GM13976 (cell line): ENCODE results near the gene TNFRSF13B.

Experiments
- DNase-seq: peaks from one replicate; pipeline ENCODE4 v3.0.0; 2012; ENCODE audit warnings: low spot score
- in situ Hi-C: fragments of 300-500 bp; cut with MboI; formaldehyde crosslinking; loops from one replicate; pipeline ENCODE4 v1.12.0; 2022; ENCODE audit warnings: low sequenced_read_pairs, mixed read lengths, inconsistent platforms; ENCODE audit not compliant: unreplicated experiment
- TF ChIP-seq, protein P1 (sequence below): IDR thresholded peaks from 2 replicates; pipeline ENCODE4 v1.5.1; 2012; ENCODE audit warnings: borderline replicate concordance, mild to moderate bottlenecking; ENCODE audit not compliant: insufficient read depth; ENCODE audit errors: extremely low read depth, missing control alignments, control extremely low read depth

Gene TNFRSF13B

DNA sequence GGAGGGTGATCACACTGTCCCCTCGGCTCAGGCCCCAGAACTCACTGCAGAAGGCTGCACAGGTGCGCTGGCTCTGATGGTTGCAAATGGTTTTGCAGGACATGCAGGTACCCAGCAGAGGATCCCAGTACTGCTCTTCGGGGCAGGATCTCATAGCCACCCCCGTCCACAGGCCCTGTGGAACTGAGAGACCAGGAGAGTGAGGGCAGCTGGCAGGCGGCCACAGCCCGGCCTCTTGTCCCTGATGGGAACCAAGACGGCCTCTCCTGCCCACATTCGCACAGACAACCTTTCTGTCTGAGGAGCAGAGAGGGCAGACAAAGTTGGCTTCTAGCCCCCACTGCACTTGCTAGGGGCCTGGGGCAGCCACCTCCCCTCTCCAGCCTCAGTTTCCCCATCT is 19.5 kb downstream of the TNFRSF13B start:
- DNase-seq = no peak
- TF ChIP-seq, protein P1, sequence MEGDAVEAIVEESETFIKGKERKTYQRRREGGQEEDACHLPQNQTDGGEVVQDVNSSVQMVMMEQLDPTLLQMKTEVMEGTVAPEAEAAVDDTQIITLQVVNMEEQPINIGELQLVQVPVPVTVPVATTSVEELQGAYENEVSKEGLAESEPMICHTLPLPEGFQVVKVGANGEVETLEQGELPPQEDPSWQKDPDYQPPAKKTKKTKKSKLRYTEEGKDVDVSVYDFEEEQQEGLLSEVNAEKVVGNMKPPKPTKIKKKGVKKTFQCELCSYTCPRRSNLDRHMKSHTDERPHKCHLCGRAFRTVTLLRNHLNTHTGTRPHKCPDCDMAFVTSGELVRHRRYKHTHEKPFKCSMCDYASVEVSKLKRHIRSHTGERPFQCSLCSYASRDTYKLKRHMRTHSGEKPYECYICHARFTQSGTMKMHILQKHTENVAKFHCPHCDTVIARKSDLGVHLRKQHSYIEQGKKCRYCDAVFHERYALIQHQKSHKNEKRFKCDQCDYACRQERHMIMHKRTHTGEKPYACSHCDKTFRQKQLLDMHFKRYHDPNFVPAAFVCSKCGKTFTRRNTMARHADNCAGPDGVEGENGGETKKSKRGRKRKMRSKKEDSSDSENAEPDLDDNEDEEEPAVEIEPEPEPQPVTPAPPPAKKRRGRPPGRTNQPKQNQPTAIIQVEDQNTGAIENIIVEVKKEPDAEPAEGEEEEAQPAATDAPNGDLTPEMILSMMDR = no peak
- in situ Hi-C loops = no loop called here

DNA sequence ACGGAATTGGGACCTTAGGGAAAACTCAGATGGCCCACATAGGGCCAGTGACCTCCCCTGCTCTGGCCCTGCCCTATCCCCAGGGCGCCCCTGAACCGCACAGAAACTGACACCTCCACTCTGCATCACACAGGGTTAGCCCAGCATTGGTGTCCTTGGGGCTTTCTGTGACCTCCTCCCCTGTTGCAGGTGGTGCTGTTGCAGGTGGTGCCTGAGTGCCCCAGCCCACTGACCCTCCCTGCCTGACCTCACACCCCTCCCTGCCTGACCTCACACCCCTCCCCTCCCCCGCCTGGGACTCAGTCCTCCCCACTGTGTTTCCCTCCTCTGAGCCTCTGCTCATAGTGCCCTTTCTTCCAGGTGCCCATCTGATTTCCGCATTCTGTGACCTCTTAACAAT is 21.4 kb downstream of the TNFRSF13B start:
- DNase-seq = no peak
- in situ Hi-C loops = no loop called here
- TF ChIP-seq, protein P1 = no peak

DNA sequence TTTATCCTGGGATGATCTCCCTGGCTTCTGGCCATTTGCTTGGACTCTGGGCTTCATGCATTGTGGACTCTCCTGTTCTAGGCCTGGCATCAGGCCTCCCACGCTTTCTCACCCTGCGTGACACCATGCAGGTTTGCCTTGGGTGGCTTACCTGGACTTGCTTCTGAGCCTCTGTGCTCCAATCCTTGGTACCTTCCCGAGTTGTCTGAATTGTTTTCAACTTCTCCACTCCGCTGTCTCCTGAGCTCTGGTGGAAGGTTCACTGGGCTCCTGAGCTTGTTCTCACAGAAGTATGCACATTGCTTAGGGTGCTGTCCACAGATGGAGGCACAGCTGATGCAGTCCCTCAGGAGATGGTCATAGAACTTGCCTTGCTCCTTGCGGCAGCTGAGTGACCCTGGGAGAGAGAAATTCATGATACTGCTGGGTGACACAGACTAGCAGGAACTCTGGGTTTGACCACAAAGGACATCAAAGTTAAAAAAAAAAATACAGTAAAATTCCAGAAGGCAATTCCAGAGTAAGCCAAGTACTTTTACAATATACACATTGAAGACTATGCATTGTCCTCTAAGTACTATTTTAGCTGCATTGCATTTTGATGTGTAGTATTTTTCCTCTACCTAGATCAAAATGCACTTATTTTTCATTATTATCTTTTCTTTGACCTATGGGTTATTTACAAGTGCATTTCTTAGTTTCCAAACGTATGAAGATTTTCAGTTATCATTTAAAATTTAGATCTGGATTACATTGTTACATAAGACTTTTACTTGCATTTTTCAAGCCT is 23.1 kb downstream of the TNFRSF13B start:
- in situ Hi-C loops = no loop called here
- TF ChIP-seq, protein P1 = no peak
- DNase-seq = no peak

DNA sequence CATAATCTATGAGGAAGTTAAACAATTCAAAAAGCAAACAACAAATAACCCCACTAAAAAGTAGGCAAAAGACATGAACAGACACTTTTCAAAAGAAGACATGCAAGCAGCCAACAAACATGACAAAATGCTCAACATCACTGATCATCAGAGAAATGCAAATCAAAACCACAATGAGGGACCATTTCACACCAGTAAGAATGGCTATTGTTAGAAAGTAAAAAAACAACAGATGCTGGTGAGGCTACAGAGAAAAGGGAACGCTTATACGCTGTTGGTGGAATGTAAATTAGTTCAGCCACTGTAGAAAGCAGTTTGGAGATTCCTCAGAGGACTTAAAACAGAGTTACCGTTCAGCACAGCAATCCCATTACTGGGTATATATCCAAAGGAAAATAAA is 24.4 kb downstream of the TNFRSF13B start:
- in situ Hi-C loops = no loop called here
- DNase-seq = no peak
- TF ChIP-seq, protein P1 = no peak

DNA sequence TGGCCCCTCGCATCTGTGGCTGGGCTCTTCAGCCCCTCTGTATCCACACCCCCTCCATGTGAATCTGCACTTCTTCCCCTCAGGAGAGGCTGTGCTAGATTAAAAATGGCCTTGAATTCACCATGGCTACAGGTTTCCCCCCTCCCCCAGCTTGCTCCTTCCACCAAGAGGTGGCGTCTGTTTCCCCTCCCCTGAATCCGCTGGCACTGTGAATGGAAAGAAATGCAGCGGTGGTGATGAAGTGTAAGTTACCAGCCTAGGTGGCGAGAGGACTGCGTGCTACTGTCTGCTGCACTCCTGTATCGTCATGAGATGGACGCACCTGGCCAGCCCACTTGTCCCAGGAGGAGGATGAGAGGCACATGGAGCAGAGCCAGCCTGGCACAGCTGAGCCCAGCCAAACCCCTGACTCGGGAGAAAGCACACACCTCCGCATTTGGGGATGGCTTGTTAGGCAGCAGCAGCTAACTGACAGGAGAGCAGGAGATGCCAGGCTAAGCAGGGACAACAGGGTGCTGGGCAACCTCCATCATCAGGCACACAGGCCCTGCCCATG is 26.2 kb downstream of the TNFRSF13B start:
- in situ Hi-C loops = no loop called here
- TF ChIP-seq, protein P1 = no peak
- DNase-seq = no peak

DNA sequence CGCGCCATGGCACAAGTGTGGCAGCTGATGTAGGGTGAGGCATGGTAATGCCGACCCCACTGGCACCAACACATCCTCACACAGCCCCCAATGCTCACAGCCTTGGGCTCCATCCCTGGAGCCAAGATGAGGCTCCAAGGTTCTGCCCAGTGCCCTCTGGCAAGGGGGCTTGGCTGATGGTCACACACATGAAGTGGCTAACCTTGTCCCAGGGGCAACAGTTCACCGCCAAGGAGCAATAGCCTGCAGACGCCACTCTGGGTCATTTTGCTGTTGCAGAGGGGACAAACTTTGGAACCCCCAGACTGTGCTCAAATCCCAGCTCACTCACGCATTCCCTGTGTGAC is 26.8 kb downstream of the TNFRSF13B start:
- no peak for DNase-seq
- TF ChIP-seq, protein P1 = no peak
- in situ Hi-C loops = no loop called here
